Activated B cell treated with CpG ODN at 0.5 μM for 24 hours (primary cell): ENCODE measurements around the gene TEAD4. TPM values are rescaled to one million over a fixed set of nuclear protein-coding genes. Genes with fewer than 3 reads are reported as not detected.

ENCODE experiments used
- ATAC-seq: fragments of 200-7000 bp; cut with Tn5 transposase; one replicate; pipeline ENCODE4 v1.10.0; 2021; ENCODE audit warnings: low read depth, mild to moderate bottlenecking, moderate library complexity
- CTCF ChIA-PET: fragments of 350-600 bp; sonication (Branson Sonifier 250); formaldehyde crosslinking; loops from one replicate; lab custom pipeline; 2021; ENCODE audit warnings: antibody characterized with exemption; lab: Charles Lee
- POLR2A ChIA-PET: fragments of 350-600 bp; sonication (Branson Sonifier 250); formaldehyde crosslinking; loops from one replicate; lab custom pipeline; 2021; ENCODE audit warnings: antibody characterized with exemption; lab: Charles Lee
- DNase-seq: peaks from one replicate; pipeline ENCODE4 v3.0.0; 2022
- H3K27ac Mint-ChIP-seq: one replicate; pipeline ENCODE4 v1.8.0; 2020; ENCODE audit warnings: mixed read lengths
- H3K27me3 Mint-ChIP-seq: one replicate; pipeline ENCODE4 v1.8.0; 2021; ENCODE audit warnings: mixed read lengths
- H3K36me3 Mint-ChIP-seq: one replicate; pipeline ENCODE4 v1.8.0; 2021; ENCODE audit warnings: low read depth, mixed read lengths
- H3K4me1 Mint-ChIP-seq: one replicate; pipeline ENCODE4 v1.8.0; 2021; ENCODE audit warnings: mixed read lengths
- H3K4me3 Mint-ChIP-seq: one replicate; pipeline ENCODE4 v1.8.0; 2020; ENCODE audit warnings: mild to moderate bottlenecking, mixed read lengths
- H3K9me3 Mint-ChIP-seq: one replicate; pipeline ENCODE4 v1.8.0; 2020; ENCODE audit warnings: mixed read lengths
- intact Hi-C: fragments of 100-400 bp; cut with micrococcal nuclease; formaldehyde crosslinking; loops from one replicate; pipeline ENCODE4 v1.15.1; 2024
- total RNA-seq: library from RNA; stranded (reverse); gene quantifications from 2 replicates; pipeline ENCODE4 v1.2.3, GENCODE V29; 2022
- TF ChIP-seq, protein P1 (sequence below): fragments of 200-600 bp; IDR thresholded peaks from one replicate; pipeline ENCODE4 v1.8.0; 2022; ENCODE audit warnings: antibody characterized with exemption, mild to moderate bottlenecking

The TEAD4 gene
- total RNA-seq, 1 donor from 2014 or later, result not detected

DNA sequence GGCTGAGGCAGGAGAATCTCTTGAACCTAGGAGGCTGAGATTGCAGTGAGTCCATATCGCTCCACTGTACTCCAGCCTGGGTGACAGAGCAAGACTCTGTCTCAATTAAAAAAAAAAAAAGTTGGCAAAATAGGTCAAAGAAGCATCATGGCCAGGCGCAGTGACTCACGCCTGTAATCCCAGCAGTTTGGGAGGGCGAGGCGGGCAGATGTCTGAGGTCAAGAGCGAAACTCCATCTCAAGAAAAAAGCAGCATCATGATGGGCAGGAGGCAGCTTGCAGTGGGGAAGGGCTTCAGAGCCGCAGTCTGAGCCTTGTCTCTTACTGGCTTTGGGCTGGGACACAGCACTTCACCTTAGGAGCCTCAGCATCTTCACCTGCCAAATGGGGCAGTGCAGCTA, 21.4 kb downstream of the TEAD4 start:
- DNase-seq (no peak), ATAC-seq (no peak)
- Mint-ChIP-seq H3K27ac (no peak overlapping the region), H3K9me3 (no peaks in the 10 kb centered on the region), H3K36me3 (no peaks in the 10 kb centered on the region), H3K4me3 (no peak overlapping the region), H3K4me1 (no peaks in the 10 kb centered on the region), H3K27me3 (peaks cover 1% of the 10 kb centered on the region)
- ChIA-PET POLR2A (no interaction called here), CTCF (no interaction called here)
- TF ChIP-seq, protein P1, sequence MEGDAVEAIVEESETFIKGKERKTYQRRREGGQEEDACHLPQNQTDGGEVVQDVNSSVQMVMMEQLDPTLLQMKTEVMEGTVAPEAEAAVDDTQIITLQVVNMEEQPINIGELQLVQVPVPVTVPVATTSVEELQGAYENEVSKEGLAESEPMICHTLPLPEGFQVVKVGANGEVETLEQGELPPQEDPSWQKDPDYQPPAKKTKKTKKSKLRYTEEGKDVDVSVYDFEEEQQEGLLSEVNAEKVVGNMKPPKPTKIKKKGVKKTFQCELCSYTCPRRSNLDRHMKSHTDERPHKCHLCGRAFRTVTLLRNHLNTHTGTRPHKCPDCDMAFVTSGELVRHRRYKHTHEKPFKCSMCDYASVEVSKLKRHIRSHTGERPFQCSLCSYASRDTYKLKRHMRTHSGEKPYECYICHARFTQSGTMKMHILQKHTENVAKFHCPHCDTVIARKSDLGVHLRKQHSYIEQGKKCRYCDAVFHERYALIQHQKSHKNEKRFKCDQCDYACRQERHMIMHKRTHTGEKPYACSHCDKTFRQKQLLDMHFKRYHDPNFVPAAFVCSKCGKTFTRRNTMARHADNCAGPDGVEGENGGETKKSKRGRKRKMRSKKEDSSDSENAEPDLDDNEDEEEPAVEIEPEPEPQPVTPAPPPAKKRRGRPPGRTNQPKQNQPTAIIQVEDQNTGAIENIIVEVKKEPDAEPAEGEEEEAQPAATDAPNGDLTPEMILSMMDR, result no peak
- intact Hi-C loops, result no loop called here

DNA sequence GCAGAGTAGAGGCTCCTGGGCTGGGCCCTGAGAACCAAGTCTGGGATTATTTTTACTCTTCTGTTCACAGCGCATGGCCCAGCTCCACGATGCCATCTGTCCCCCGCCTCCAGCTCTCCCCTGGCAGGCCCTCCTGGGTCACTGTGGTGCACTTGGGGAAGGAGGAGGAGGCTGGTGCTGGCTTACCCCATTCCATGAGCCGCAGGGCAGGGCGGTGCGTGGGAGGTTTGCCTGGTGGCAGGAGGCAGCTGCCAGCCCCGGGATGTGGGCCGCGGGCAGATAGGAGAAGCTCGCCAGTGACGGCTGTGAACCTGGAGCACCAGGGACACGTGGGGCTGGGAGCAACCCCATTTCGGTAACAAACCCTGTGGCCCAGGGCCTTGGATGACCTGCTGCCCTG, 23.2 kb downstream of the TEAD4 start:
- TF ChIP-seq, protein P1, result no peak
- Mint-ChIP-seq H3K27me3 (no peaks in the 10 kb centered on the region), H3K9me3 (no peaks in the 10 kb centered on the region), H3K27ac (no peak overlapping the region), H3K36me3 (no peaks in the 10 kb centered on the region), H3K4me1 (no peaks in the 10 kb centered on the region), H3K4me3 (no peak overlapping the region)
- POLR2A ChIA-PET, result no interaction called here
- DNase-seq (no peak), ATAC-seq (no peak)
- intact Hi-C loops, result no loop called here
- CTCF ChIA-PET, result no interaction called here

DNA sequence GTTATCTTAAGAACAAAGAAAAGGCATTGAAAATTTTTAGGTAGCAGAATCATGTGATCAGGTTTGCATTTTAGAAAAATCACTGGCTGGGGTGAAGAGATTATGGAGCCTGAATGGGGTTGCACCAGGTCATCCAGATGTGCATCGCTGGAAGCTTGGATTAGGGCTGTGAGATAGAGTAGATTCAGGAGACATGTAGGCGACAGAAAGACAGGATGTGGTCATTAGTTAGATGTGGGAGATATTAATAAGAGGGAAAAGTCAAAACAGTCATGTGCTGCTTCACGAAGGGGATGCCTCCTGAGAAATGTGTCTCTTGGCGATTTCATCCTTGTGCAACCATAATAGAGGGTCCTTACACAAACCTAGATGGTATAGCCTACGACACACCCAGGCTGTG, 25.1 kb downstream of the TEAD4 start:
- no peaks in the 10 kb centered on the region for H3K27me3 Mint-ChIP-seq
- H3K27ac Mint-ChIP-seq, result no peak overlapping the region
- CTCF ChIA-PET, result no interaction called here
- intact Hi-C loops, result no loop called here
- TF ChIP-seq, protein P1, result no peak
- no peaks in the 10 kb centered on the region for H3K9me3 Mint-ChIP-seq
- H3K4me3 Mint-ChIP-seq, result no peak overlapping the region
- no peaks in the 10 kb centered on the region for H3K36me3 Mint-ChIP-seq
- no peaks in the 10 kb centered on the region for H3K4me1 Mint-ChIP-seq
- POLR2A ChIA-PET, result no interaction called here
- no peak for DNase-seq
- no peak for ATAC-seq

DNA sequence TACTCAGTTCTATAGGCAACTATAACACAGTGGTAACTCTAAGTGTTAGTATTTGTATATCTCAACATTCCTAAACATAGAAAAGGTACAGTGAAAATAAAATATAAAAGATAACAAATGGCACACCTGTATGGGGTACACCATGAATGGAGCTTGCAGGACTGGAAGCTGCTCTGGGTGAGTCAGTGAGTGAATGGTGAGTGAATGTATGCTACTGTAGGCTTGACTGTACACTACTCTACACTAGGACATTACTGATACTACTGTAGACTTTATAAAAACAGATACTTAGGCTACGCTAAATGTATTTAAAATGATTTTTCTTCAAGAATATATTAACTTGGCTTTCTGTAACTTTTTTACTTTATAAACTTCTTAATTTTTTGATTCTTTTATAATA, 25.5 kb downstream of the TEAD4 start:
- Mint-ChIP-seq H3K9me3 (peaks cover 2% of the 10 kb centered on the region), H3K27ac (no peak overlapping the region), H3K4me3 (no peak overlapping the region), H3K4me1 (no peaks in the 10 kb centered on the region), H3K27me3 (no peaks in the 10 kb centered on the region), H3K36me3 (no peaks in the 10 kb centered on the region)
- POLR2A ChIA-PET, result no interaction called here
- CTCF ChIA-PET, result no interaction called here
- TF ChIP-seq, protein P1, result no peak
- ATAC-seq, result no peak
- no peak for DNase-seq
- intact Hi-C loops, result no loop called here

DNA sequence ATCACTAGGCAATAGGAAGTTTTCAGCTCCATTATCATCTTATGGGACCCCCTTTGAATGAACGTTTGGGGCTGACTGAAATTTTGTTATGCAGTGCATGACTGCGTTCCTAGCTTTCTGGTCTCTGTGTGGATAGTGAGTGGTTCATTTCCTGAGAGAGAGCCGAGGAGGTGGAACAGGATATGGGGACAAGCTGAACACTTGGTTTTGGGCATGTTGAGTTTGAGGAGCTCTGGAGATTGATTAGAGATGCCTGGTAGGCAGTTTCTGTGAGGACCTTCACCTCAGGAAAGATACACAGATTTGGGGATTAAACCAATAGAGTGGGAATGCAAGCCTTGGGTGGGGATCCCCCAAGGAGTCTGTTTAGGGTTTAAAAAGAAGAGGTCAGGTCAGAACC, 27.7 kb downstream of the TEAD4 start:
- H3K4me3 Mint-ChIP-seq, result no peak overlapping the region
- ATAC-seq (no peak), DNase-seq (no peak)
- no peaks in the 10 kb centered on the region for H3K27me3 Mint-ChIP-seq
- H3K9me3 Mint-ChIP-seq, result peaks cover 6% of the 10 kb centered on the region
- ChIA-PET CTCF (no interaction called here), POLR2A (no interaction called here)
- no peaks in the 10 kb centered on the region for H3K36me3 Mint-ChIP-seq
- H3K4me1 Mint-ChIP-seq, result no peaks in the 10 kb centered on the region
- intact Hi-C loops, result no loop called here
- TF ChIP-seq, protein P1, result no peak
- H3K27ac Mint-ChIP-seq, result no peak overlapping the region
